IMR-90 (cell line): Measurements from ENCODE around the gene USP25. TPM values are rescaled to one million over a fixed set of nuclear protein-coding genes. Genes with fewer than 3 reads are reported as not detected.

Experiments used
- ATAC-seq: fragments of 200-7000 bp; cut with Tn5 transposase; 2 replicates; pipeline ENCODE4 v1.9.1; 2020; ENCODE audit warnings: low read depth, mild to moderate bottlenecking, moderate library complexity
- BruUV-seq: library from RNA; stranded (reverse); fragments of 400-500 nt; replicated peaks from 2 replicates; lab custom pipeline; 2021; lab: Mats Ljungman, UMichigan
- CTCF ChIA-PET: fragments of 300-600 bp; formaldehyde crosslinking; extraction: SDS; loops from one replicate; lab custom pipeline; 2021; ENCODE audit warnings: antibody characterized with exemption; lab: Yijun Ruan, JAX
- POLR2A ChIA-PET: fragments of 300-600 bp; sonication (Branson Sonifier 250); formaldehyde crosslinking; loops from one replicate; lab custom pipeline; 2022; ENCODE audit warnings: antibody characterized with exemption; ENCODE audit not compliant: unreplicated experiment; lab: Charles Lee
- DNase-seq: peaks from one replicate; pipeline ENCODE4 v3.0.0; 2013
- H2AFZ ChIP-seq: replicated peaks from 2 replicates; pipeline ENCODE3; 2013; ENCODE audit warnings: low read length, mild to moderate bottlenecking; ENCODE audit not compliant: poor library complexity
- H2AK5ac ChIP-seq: 2 replicates; pipeline ENCODE4 v1.6.1; 2013; ENCODE audit warnings: low read depth, low read length, inconsistent platforms
- H2AK9ac ChIP-seq: replicated peaks from 2 replicates; pipeline ENCODE3; 2013; ENCODE audit warnings: mild to moderate bottlenecking, low read depth, low read length, moderate library complexity; ENCODE audit not compliant: poor library complexity
- H2BK120ac ChIP-seq: 2 replicates; pipeline ENCODE4 v1.6.1; 2013; ENCODE audit warnings: low read depth, low read length, inconsistent platforms
- H2BK15ac ChIP-seq: 3 replicates; pipeline ENCODE4 v1.6.1; 2013; ENCODE audit warnings: low read depth, low read length, inconsistent platforms
- H2BK20ac ChIP-seq: 2 replicates; pipeline ENCODE4 v1.6.1; 2013; ENCODE audit warnings: low read depth, mild to moderate bottlenecking, inconsistent platforms, low read length, moderate library complexity
- H2BK5ac ChIP-seq: 2 replicates; pipeline ENCODE4 v1.6.1; 2013; ENCODE audit warnings: mild to moderate bottlenecking, low read depth, low read length, inconsistent platforms; ENCODE audit not compliant: poor library complexity, severe bottlenecking
- H3K14ac ChIP-seq: replicated peaks from 2 replicates; pipeline ENCODE4 v1.6.1; 2013; ENCODE audit warnings: low read depth, low read length, inconsistent platforms
- H3K18ac ChIP-seq: 2 replicates; pipeline ENCODE4 v1.6.1; 2013; ENCODE audit warnings: low read depth, low read length, control low read depth
- H3K23ac ChIP-seq: 2 replicates; pipeline ENCODE4 v1.6.1; 2013; ENCODE audit warnings: low read depth, low read length, inconsistent platforms
- H3K27ac ChIP-seq: 2 replicates; pipeline ENCODE4 v1.5.1; 2013; ENCODE audit warnings: mild to moderate bottlenecking, control low read depth, low read length; ENCODE audit not compliant: insufficient read depth
- H3K27me3 ChIP-seq: 2 replicates; pipeline ENCODE4 v1.6.1; 2013; ENCODE audit warnings: low read length; ENCODE audit not compliant: control insufficient read depth, insufficient read depth
- H3K36me3 ChIP-seq: 2 replicates; pipeline ENCODE4 v1.6.1; 2013; ENCODE audit warnings: low read length, mixed read lengths; ENCODE audit not compliant: control insufficient read depth, insufficient read depth
- H3K4ac ChIP-seq: 2 replicates; pipeline ENCODE4 v1.6.1; 2013; ENCODE audit warnings: low read depth, low read length, inconsistent platforms
- H3K4me1 ChIP-seq: 2 replicates; pipeline ENCODE4 v1.6.1; 2013; ENCODE audit warnings: low read length, mixed read lengths; ENCODE audit not compliant: control insufficient read depth, insufficient read depth
- H3K4me2 ChIP-seq: 2 replicates; pipeline ENCODE4 v1.6.1; 2013; ENCODE audit warnings: low read depth, mild to moderate bottlenecking, control low read depth, low read length, moderate library complexity
- H3K4me3 ChIP-seq: 2 replicates; pipeline ENCODE4 v1.5.1; 2013; ENCODE audit warnings: low read depth, mild to moderate bottlenecking, control low read depth, low read length, moderate library complexity; ENCODE audit not compliant: insufficient read depth
- H3K56ac ChIP-seq: 2 replicates; pipeline ENCODE4 v1.6.1; 2013; ENCODE audit warnings: low read length, inconsistent platforms; ENCODE audit not compliant: insufficient read depth; ENCODE audit errors: extremely low read depth
- H3K79me1 ChIP-seq, 2 experiments: 2 replicates each; pipeline ENCODE4 v1.6.1; 2013; ENCODE audit warnings: low read length in 2 of 2, inconsistent platforms in 1 of 2, low read depth in 1 of 2
- H3K9ac ChIP-seq: 2 replicates; pipeline ENCODE4 v1.6.1; 2013; ENCODE audit warnings: low read depth, low read length, control low read depth
- H3K9me1 ChIP-seq: 2 replicates; pipeline ENCODE4 v1.6.1; 2013; ENCODE audit warnings: low read length, inconsistent platforms; ENCODE audit not compliant: insufficient read depth
- H3K9me3 ChIP-seq: 2 replicates; pipeline ENCODE4 v1.6.1; 2013; ENCODE audit warnings: low read length; ENCODE audit not compliant: control insufficient read depth, insufficient read depth
- H4K20me1 ChIP-seq: 2 replicates; pipeline ENCODE4 v1.6.1; 2013; ENCODE audit warnings: low read length, inconsistent platforms; ENCODE audit not compliant: insufficient read depth
- H4K5ac ChIP-seq: 2 replicates; pipeline ENCODE4 v1.6.1; 2013; ENCODE audit warnings: mild to moderate bottlenecking, low read depth, low read length, control low read depth
- H4K8ac ChIP-seq, 2 experiments: 2 replicates each; pipeline ENCODE4 v1.6.1; 2013; ENCODE audit warnings: low read depth in 2 of 2, low read length in 2 of 2, control low read depth in 1 of 2, inconsistent platforms in 1 of 2
- H4K91ac ChIP-seq: 2 replicates; pipeline ENCODE4 v1.6.1; 2013; ENCODE audit warnings: low read depth, low read length, inconsistent platforms; ENCODE audit not compliant: insufficient read depth
- BHLHE40 ChIP-seq: fragments of 150-350 bp; IDR thresholded peaks from 2 replicates; pipeline ENCODE4 v1.6.1; 2016; ENCODE audit warnings: mild to moderate bottlenecking, low read depth, low read length
- CEBPB ChIP-seq: IDR thresholded peaks from 2 replicates; pipeline ENCODE4 v1.6.1; 2012; ENCODE audit warnings: low read depth, low read length, improper control_type of control experiment
- CHD1 ChIP-seq: IDR thresholded peaks from 2 replicates; pipeline ENCODE4 v1.6.1; 2012; ENCODE audit warnings: low read depth, low read length, improper control_type of control experiment
- ELK1 ChIP-seq: fragments of 150-350 bp; IDR thresholded peaks from 2 replicates; pipeline ENCODE4 v1.6.1; 2016; ENCODE audit warnings: low read depth, mild to moderate bottlenecking, low read length, moderate library complexity, borderline replicate concordance
- MXI1 ChIP-seq: IDR thresholded peaks from 2 replicates; pipeline ENCODE4 v1.6.1; 2012; ENCODE audit warnings: low read depth, mild to moderate bottlenecking, low read length, moderate library complexity, borderline replicate concordance
- RAD21 ChIP-seq: IDR thresholded peaks from 2 replicates; pipeline ENCODE4 v1.6.1; 2012; ENCODE audit warnings: low read length, improper control_type of control experiment
- SMC3 ChIP-seq: fragments of 150-350 bp; IDR thresholded peaks from 2 replicates; pipeline ENCODE4 v1.6.1; 2016; ENCODE audit warnings: low read depth, mild to moderate bottlenecking, antibody characterized with exemption, low read length, moderate library complexity
- WGBS, 2 experiments: methylation state at CpG; one replicate each; pipeline versions ENCODE4 v1.1.5 to v1.1.7; 2013; ENCODE audit warnings: missing lambda C conversion rate in 2 of 2; ENCODE audit not compliant: insufficient read length in 1 of 2; ENCODE audit errors: extremely low coverage in 2 of 2; 5-methylcytosine and 5-hydroxymethylcytosine counted together
- dilution Hi-C: fragments of 300-500 bp; cut with HindIII; formaldehyde crosslinking; loops from one replicate; pipeline ENCODE4 v1.14.3; 2018; ENCODE audit warnings: low sequenced_read_pairs; ENCODE audit not compliant: unreplicated experiment
- in situ Hi-C: fragments of 300-500 bp; cut with MboI; formaldehyde crosslinking; loops from 3 replicates; pipeline ENCODE4 v1.14.3; 2019; ENCODE audit warnings: low sequenced_read_pairs, inconsistent platforms, mixed read lengths
- intact Hi-C: fragments of 100-400 bp; cut with micrococcal nuclease; formaldehyde crosslinking; loops from 2 replicates; pipeline ENCODE4 v1.10.0; 2022
- polyA plus RNA-seq, 3 experiments: library from polyadenylated mRNA; depleted of rRNA; stranded (reverse); fragments of >200 nt; gene quantifications; 2 replicates each; pipeline ENCODE4 v1.2.3, GENCODE V29; 2012; ENCODE audit warnings: low replicate concordance in 1 of 3
- total RNA-seq: library from RNA; depleted of rRNA; stranded (reverse); fragments of >200 nt; gene quantifications from 2 replicates; pipeline ENCODE4 v1.2.3, GENCODE V29; 2012

Gene USP25
- total and polyA plus RNA-seq, 2 of the 4 experiments (the other 2 are of a cell fraction), result 9.3 to 23.3 TPM

GRCh38 chr21:15763359-15763758 is 33.6 kb downstream of the USP25 start:
- Histone ChIP-seq H4K20me1 (no peaks in the 10 kb centered on the region; the same call in 1 of the 2 replicates), H3K18ac (no peak overlapping the region), H3K9me3 (no peaks in the 10 kb centered on the region), H3K4me2 (no peak overlapping the region), H2BK15ac (no peak overlapping the region), H3K4me1 (peaks cover 3% of the 10 kb centered on the region; the same call in 1 of the 2 replicates), H3K56ac (no peak overlapping the region), H3K36me3 (no peaks in the 10 kb centered on the region), H3K4ac (no peak overlapping the region), H2AK9ac (no peak overlapping the region), H3K9ac (no peak overlapping the region), H3K79me1 (peaks cover 24 to 41% of the 10 kb centered on the region in 2 experiments), H3K4me3 (no peak overlapping the region), H2BK120ac (no peak overlapping the region), H3K27ac (no peak overlapping the region), H2BK20ac (no peak overlapping the region), H3K14ac (no peak overlapping the region), H4K5ac (no peak overlapping the region), H2AFZ (no peak overlapping the region), H4K91ac (no peak overlapping the region), H3K27me3 (no peaks in the 10 kb centered on the region), H2AK5ac (no peak overlapping the region), H2BK5ac (no peak overlapping the region), H3K9me1 (peaks cover 7% of the 10 kb centered on the region; the same call in 1 of the 2 replicates), H3K23ac (no peak overlapping the region), H4K8ac (no peak overlapping the region)
- intact Hi-C loops, result no loop called here
- TF ChIP-seq ELK1, result no peak
- TF ChIP-seq RAD21, result no peak
- no peak for TF ChIP-seq CEBPB
- no peak for TF ChIP-seq SMC3
- no peak for TF ChIP-seq BHLHE40
- TF ChIP-seq CHD1, result no peak
- TF ChIP-seq MXI1, result no peak
- dilution Hi-C loops, result no loop called here
- ChIA-PET CTCF (interaction anchor here (1.3 kb wide), 1 partner anchor 11 kb away, joined by 3 read pairs; no protein-coding TSS in a partner anchor), POLR2A (no interaction called here)
- in situ Hi-C loops, result no loop called here
- WGBS, 2 experiments, result no CpG with 5 or more reads among the region's 1 CpG
- BruUV-seq, result no TSS peak
- no peak for ATAC-seq
- DNase-seq, result no peak
